Epithelial cell of alveolus of lung (primary cell): ENCODE measurements around the gene OR4F6. TPM values are rescaled to one million over a fixed set of nuclear protein-coding genes. Genes with fewer than 3 reads are reported as not detected.

Source experiments
- total RNA-seq: library from RNA; depleted of rRNA; stranded (reverse); fragments of >200 nt; gene quantifications from 2 replicates; pipeline ENCODE4 v1.2.1, GENCODE V29; 2015

The OR4F6 gene
- total RNA-seq, result not detected in 2 replicates

DNA sequence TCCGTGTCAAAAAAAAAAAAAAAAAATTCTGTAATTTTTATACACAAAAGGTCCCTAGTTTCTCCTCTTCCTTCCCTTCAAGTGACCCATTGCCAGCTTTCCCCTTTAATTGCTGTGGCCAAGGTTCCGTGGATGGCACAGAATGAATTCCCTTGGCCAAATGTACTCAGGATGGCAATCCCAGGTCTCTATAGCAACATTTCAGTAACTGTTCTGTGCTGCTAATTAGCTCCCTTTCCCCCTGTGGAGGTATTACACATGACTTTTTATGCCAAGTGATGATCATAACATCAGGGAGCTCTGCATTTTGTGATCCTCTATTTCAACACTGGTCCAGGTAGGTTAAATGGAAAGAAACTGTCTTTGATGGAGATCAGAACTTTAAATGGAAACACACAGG lies at the start of gene OR4F6:
Gene OR4F6 (plus strand): TSS at position 301 of the 400 bp plus-strand sequence. CDS start 2,211 bp downstream, outside the sequence.

DNA sequence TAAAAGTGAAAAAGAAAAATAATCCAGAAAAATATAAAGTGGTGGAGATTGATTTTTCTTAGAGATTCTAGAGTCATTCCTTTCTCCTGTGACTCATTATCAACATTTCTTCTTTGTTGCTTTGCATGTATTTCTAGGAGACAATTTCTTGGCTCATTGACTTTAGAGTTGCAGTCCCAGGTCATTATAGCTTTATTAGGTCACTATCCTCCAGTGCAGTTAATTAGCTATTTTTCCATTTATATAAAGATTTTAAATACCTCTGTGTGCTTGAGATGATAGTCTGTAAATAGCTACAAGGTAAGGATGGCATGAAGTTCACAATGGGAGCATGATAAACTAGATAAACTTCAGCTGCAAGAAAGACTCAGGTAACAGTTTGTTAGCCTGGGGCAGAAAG lies 8.6 kb downstream of the OR4F6 start, which contains the start of gene OR4F15:
Gene OR4F15 (plus strand): TSS at position 301 of the 400 bp plus-strand sequence. CDS start 5,985 bp downstream, outside the sequence.

Other genes starting within 250 kb of the OR4F6 start
- gene TM2D3, start 151.1 kb upstream of the OR4F6 start, total RNA-seq, result 29.1 and 58.9 TPM in 2 replicates
- gene TARS3, start 79.0 kb upstream of the OR4F6 start, total RNA-seq, result 4.9 and 13.8 TPM in 2 replicates
- gene OR4F15, start 8.7 kb downstream of the OR4F6 start, total RNA-seq, result not detected in 2 replicates